Natural killer cell (primary cell): ENCODE data around the gene COL15A1. TPM values are rescaled to one million over a fixed set of nuclear protein-coding genes. Genes with fewer than 3 reads are reported as not detected.
A peak's percentile ranks its signal among the peaks of the same experiment; 100 is the strongest.

Experiments used
- ATAC-seq, 3 donors: fragments of 150-1000 bp in 2 of 3; fragments of 200-7000 bp in 1 of 3; cut with Tn5 transposase; 1 replicate in 1 of 3; 2 replicates in 2 of 3; pipeline ENCODE4 v1.10.0; 2021; ENCODE audit warnings: mild to moderate bottlenecking in 2 of 3, moderate library complexity in 2 of 3
- DNase-seq, 2 donors: peaks; one replicate each; pipeline versions ENCODE4 v3.0.0 to v3.0.0-alpha.2; 2013 to 2021; ENCODE audit warnings: mixed read lengths in 1 of 2
- H3K27ac ChIP-seq: one replicate; pipeline ENCODE4 v1.5.1; 2013; ENCODE audit warnings: mild to moderate bottlenecking, low read length
- H3K27me3 ChIP-seq: one replicate; pipeline ENCODE4 v1.6.1; 2013; ENCODE audit warnings: low read length; ENCODE audit not compliant: control insufficient read depth, insufficient read depth
- H3K36me3 ChIP-seq: one replicate; pipeline ENCODE4 v1.6.1; 2013; ENCODE audit warnings: low read length; ENCODE audit not compliant: control insufficient read depth, insufficient read depth
- H3K4me1 ChIP-seq: one replicate; pipeline ENCODE4 v1.6.1; 2013; ENCODE audit warnings: low read length; ENCODE audit not compliant: control insufficient read depth, insufficient read depth
- H3K4me3 ChIP-seq: one replicate; pipeline ENCODE4 v1.5.1; 2013; ENCODE audit warnings: low read length
- H3K9me3 ChIP-seq: one replicate; pipeline ENCODE4 v1.6.1; 2013; ENCODE audit warnings: low read length; ENCODE audit not compliant: control insufficient read depth, insufficient read depth
- H3K27ac Mint-ChIP-seq, 2 donors: one replicate each; pipeline ENCODE4 v1.8.0; 2022; ENCODE audit warnings: mild to moderate bottlenecking in 2 of 2, mixed read lengths in 2 of 2, moderate library complexity in 1 of 2
- H3K27me3 Mint-ChIP-seq, 2 donors: one replicate each; pipeline ENCODE4 v1.8.0; 2022; ENCODE audit warnings: low read depth in 2 of 2, mixed read lengths in 2 of 2
- H3K36me3 Mint-ChIP-seq: one replicate; pipeline ENCODE4 v1.8.0; 2022; ENCODE audit warnings: mixed read lengths
- H3K4me1 Mint-ChIP-seq, 2 donors: one replicate each; pipeline ENCODE4 v1.8.0; 2022; ENCODE audit warnings: mixed read lengths in 2 of 2
- H3K4me3 Mint-ChIP-seq: one replicate; pipeline ENCODE4 v1.8.0; 2022; ENCODE audit warnings: mild to moderate bottlenecking, moderate library complexity, mixed read lengths
- H3K9me3 Mint-ChIP-seq, 2 donors: one replicate each; pipeline ENCODE4 v1.8.0; 2022; ENCODE audit warnings: mixed read lengths in 2 of 2
- CTCF ChIP-seq: fragments of 200-600 bp; IDR thresholded peaks from one replicate; pipeline ENCODE4 v1.8.0; 2022; ENCODE audit warnings: antibody characterized with exemption
- WGBS: methylation state at CpG from one replicate; pipeline ENCODE4 v1.1.7; 2013; ENCODE audit warnings: missing lambda C conversion rate; ENCODE audit not compliant: insufficient coverage; 5-methylcytosine and 5-hydroxymethylcytosine counted together
- intact Hi-C: fragments of 100-400 bp; cut with micrococcal nuclease; formaldehyde crosslinking; loops from one replicate; pipeline ENCODE4 v1.14.2; 2022
- total RNA-seq, 4 donors: library from RNA; stranded (reverse); fragments of 120-200 nt in 1 of 4; gene quantifications; one replicate each; pipeline versions ENCODE4 v1.2.3 to v1.2.4, GENCODE V29; 2013 to 2022

Gene COL15A1
- total RNA-seq, 3 donors from 2014 or later (not counting 1 experiment from before 2014, with no cell fraction given): 0.18 to 0.82 (median 0.19) TPM

GRCh38 chr9:99049228-99049627 lies 105.5 kb downstream of the COL15A1 start:
- Mint-ChIP-seq H3K4me3 (no peak overlapping the region), H3K36me3 (peaks cover 4% of the 10 kb centered on the region), H3K27me3 (no peaks in the 10 kb centered on the region), H3K4me1 (peaks cover 77 to 84% of the 10 kb centered on the region in 2 donors), H3K9me3 (peaks cover 0 to 1% of the 10 kb centered on the region in 2 donors), H3K27ac (peak overlapping the region in 1 of 2 donors; percentile 72)
- no peak for TF ChIP-seq CTCF
- H3K27ac ChIP-seq: no peak overlapping the region
- peaks cover 89% of the 10 kb centered on the region for H3K4me1 ChIP-seq
- H3K9me3 ChIP-seq: peaks cover 10% of the 10 kb centered on the region
- H3K27me3 ChIP-seq: no peaks in the 10 kb centered on the region
- DNase-seq (no peak), ATAC-seq (peak in 2 of 3 donors; percentile 32 to 40)
- no peaks in the 10 kb centered on the region for H3K36me3 ChIP-seq
- WGBS: 77% methylated on average over 1 of the region's 1 CpG
- H3K4me3 ChIP-seq: no peak overlapping the region
- intact Hi-C loops: no loop called here

GRCh38 chr9:99049641-99050040 lies 105.9 kb downstream of the COL15A1 start:
- no peak overlapping the region for H3K4me3 Mint-ChIP-seq
- Histone ChIP-seq H3K9me3 (peaks cover 6% of the 10 kb centered on the region), H3K27me3 (no peaks in the 10 kb centered on the region), H3K4me3 (no peak overlapping the region), H3K4me1 (peaks cover 89% of the 10 kb centered on the region), H3K27ac (no peak overlapping the region), H3K36me3 (no peaks in the 10 kb centered on the region)
- 97% methylated on average over 4 of the region's 4 CpGs for WGBS
- ATAC-seq: no peak
- no peaks in the 10 kb centered on the region for H3K27me3 Mint-ChIP-seq
- TF ChIP-seq CTCF: no peak
- peak overlapping the region in 1 of 2 donors; percentile 72 for H3K27ac Mint-ChIP-seq
- intact Hi-C loops: loop anchor here (10.0 kb wide), 1 partner anchor 775 kb away; the partner anchor contains the start of gene NR4A3
- DNase-seq: no peak
- H3K4me1 Mint-ChIP-seq: peaks cover 77 to 84% of the 10 kb centered on the region in 2 donors
- no peaks in the 10 kb centered on the region for H3K9me3 Mint-ChIP-seq
- H3K36me3 Mint-ChIP-seq: no peaks in the 10 kb centered on the region

GRCh38 chr9:99050292-99050911 lies 106.7 kb downstream of the COL15A1 start:
- Mint-ChIP-seq H3K27ac (peak overlapping the region in 1 of 2 donors; percentile 72), H3K9me3 (peaks cover 0 to under 1% of the 10 kb centered on the region in 2 donors), H3K36me3 (no peaks in the 10 kb centered on the region), H3K4me1 (peaks cover 77 to 84% of the 10 kb centered on the region in 2 donors), H3K27me3 (no peaks in the 10 kb centered on the region), H3K4me3 (no peak overlapping the region)
- ATAC-seq (no peak), DNase-seq (no peak)
- TF ChIP-seq CTCF: no peak
- H3K4me3 ChIP-seq: no peak overlapping the region
- no peaks in the 10 kb centered on the region for H3K36me3 ChIP-seq
- H3K4me1 ChIP-seq: peaks cover 88% of the 10 kb centered on the region
- intact Hi-C loops: loop anchor here (10.0 kb wide), 1 partner anchor 774 kb away; the partner anchor contains the start of gene NR4A3
- no peaks in the 10 kb centered on the region for H3K9me3 ChIP-seq
- WGBS: 92% methylated on average over 10 of the region's 10 CpGs
- H3K27me3 ChIP-seq: no peaks in the 10 kb centered on the region
- H3K27ac ChIP-seq: no peak overlapping the region
